ENCODE measurements around the gene SEPTIN6. TPM values are rescaled to one million over a fixed set of nuclear protein-coding genes. Genes with fewer than 3 reads are reported as not detected.

The SEPTIN6 gene
- total RNA-seq, 1 experiment from 2014 or later = 28.9 TPM

- no peak overlapping the region for H3K9ac ChIP-seq (ENCODE audit: low read length)
- no peaks in the 10 kb centered on the region for H3K79me2 ChIP-seq (ENCODE audit: low read length)
- CTCF ChIA-PET = no interaction called here
- POLR2A ChIA-PET (ENCODE audit: unreplicated experiment) = no interaction called here
- no peaks in the 10 kb centered on the region for H3K9me2 ChIP-seq (replicated peaks; ENCODE audit: low read length)
- no peak overlapping the region for H3K4me2 ChIP-seq (ENCODE audit: low read length)
- H3K27ac ChIP-seq (ENCODE audit: low read length) = no peak overlapping the region
- no peaks in the 10 kb centered on the region for H3K9me3 ChIP-seq (ENCODE audit: low read length)
- intact Hi-C loops (cut with micrococcal nuclease) = no loop called here
- TF ChIP-seq EZH2phosphoT487 (IDR thresholded peaks at IDR 0.05; ENCODE audit: borderline replicate concordance, low read length) = no peak
- TF ChIP-seq CTCF (conservative IDR thresholded peaks at IDR 0.05; ENCODE audit: low read depth, low read length) = no peak
- TF ChIP-seq EZH2 (IDR thresholded peaks at IDR 0.05; ENCODE audit: low read length, unreplicated experiment) = no peak
- no peak overlapping the region for H2AFZ ChIP-seq (ENCODE audit: low read length)
- no peak for DNase-seq
- ATAC-seq = no peak
- no peak overlapping the region for H3K4me3 ChIP-seq (ENCODE audit: low read length)
- no peaks in the 10 kb centered on the region for H3K36me3 ChIP-seq (ENCODE audit: low read depth, low read length)
- H3K27me3 ChIP-seq (ENCODE audit: low read length) = no peaks in the 10 kb centered on the region
- no TSS peak for BruUV-seq (replicated peaks)
- H3F3A ChIP-seq (ENCODE audit: low read length, unreplicated experiment) = no peaks in the 10 kb centered on the region
- H3K4me1 ChIP-seq (ENCODE audit: insufficient read depth, low read length) = no peaks in the 10 kb centered on the region
- H4K20me1 ChIP-seq (ENCODE audit: low read length) = no peaks in the 10 kb centered on the region
These were observed 43.3 kb upstream of the SEPTIN6 start for GRCh38 chrX:119736206-119736764.

- CTCF ChIA-PET = no interaction called here
- no peaks in the 10 kb centered on the region for H3K9me3 ChIP-seq (ENCODE audit: low read length)
- BruUV-seq (replicated peaks) = no TSS peak
- no peak overlapping the region for H3K4me3 ChIP-seq (ENCODE audit: low read length)
- TF ChIP-seq CTCF (conservative IDR thresholded peaks at IDR 0.05; ENCODE audit: low read depth, low read length) (no peak), EZH2phosphoT487 (IDR thresholded peaks at IDR 0.05; ENCODE audit: borderline replicate concordance, low read length) (no peak), EZH2 (IDR thresholded peaks at IDR 0.05; ENCODE audit: low read length, unreplicated experiment) (no peak)
- no peaks in the 10 kb centered on the region for H3K4me1 ChIP-seq (ENCODE audit: insufficient read depth, low read length)
- DNase-seq (no peak), ATAC-seq (no peak)
- H2AFZ ChIP-seq (ENCODE audit: low read length) = no peak overlapping the region
- H3F3A ChIP-seq (ENCODE audit: low read length, unreplicated experiment) = no peaks in the 10 kb centered on the region
- no peaks in the 10 kb centered on the region for H3K36me3 ChIP-seq (ENCODE audit: low read depth, low read length)
- H3K79me2 ChIP-seq (ENCODE audit: low read length) = no peaks in the 10 kb centered on the region
- intact Hi-C loops (cut with micrococcal nuclease) = no loop called here
- H3K4me2 ChIP-seq (ENCODE audit: low read length) = no peak overlapping the region
- no peaks in the 10 kb centered on the region for H3K27me3 ChIP-seq (ENCODE audit: low read length)
- no peak overlapping the region for H3K9ac ChIP-seq (ENCODE audit: low read length)
- H4K20me1 ChIP-seq (ENCODE audit: low read length) = no peaks in the 10 kb centered on the region
- no peaks in the 10 kb centered on the region for H3K9me2 ChIP-seq (replicated peaks; ENCODE audit: low read length)
- H3K27ac ChIP-seq (ENCODE audit: low read length) = no peak overlapping the region
- POLR2A ChIA-PET (ENCODE audit: unreplicated experiment) = no interaction called here
These were observed 42.5 kb upstream of the SEPTIN6 start for GRCh38 chrX:119735467-119735866.

DNA sequence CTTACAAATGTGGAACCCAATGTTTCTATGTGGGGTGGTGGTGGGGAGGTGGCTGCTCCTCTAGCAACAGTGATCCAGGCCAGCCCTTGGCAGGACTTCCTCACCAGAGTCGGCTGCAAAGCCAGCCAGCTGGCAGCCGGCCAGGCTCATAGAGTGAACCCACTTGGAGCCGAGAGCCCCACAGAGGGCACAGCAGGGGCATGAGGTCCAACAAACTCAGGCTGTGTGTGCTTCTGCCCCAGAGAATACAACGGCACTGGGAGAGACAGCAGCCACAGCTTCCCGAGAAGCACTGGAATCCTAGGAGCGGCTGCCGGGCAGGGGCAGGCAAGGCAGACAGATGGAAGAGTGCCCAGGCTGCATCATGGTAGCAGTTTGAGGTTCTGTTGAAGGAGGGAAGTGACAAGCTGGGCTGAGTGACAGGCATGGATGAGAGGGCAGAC lies 42.0 kb upstream of the SEPTIN6 start:
- H4K20me1 ChIP-seq (ENCODE audit: low read length) = no peaks in the 10 kb centered on the region
- DNase-seq (no peak), ATAC-seq (no peak)
- intact Hi-C loops (cut with micrococcal nuclease) = no loop called here
- no TSS peak for BruUV-seq (replicated peaks)
- CTCF ChIA-PET = no interaction called here
- no peak overlapping the region for H3K4me3 ChIP-seq (ENCODE audit: low read length)
- no peaks in the 10 kb centered on the region for H3K27me3 ChIP-seq (ENCODE audit: low read length)
- H3K4me1 ChIP-seq (ENCODE audit: insufficient read depth, low read length) = no peaks in the 10 kb centered on the region
- H3K4me2 ChIP-seq (ENCODE audit: low read length) = no peak overlapping the region
- no peaks in the 10 kb centered on the region for H3K79me2 ChIP-seq (ENCODE audit: low read length)
- POLR2A ChIA-PET (ENCODE audit: unreplicated experiment) = no interaction called here
- no peak overlapping the region for H3K27ac ChIP-seq (ENCODE audit: low read length)
- H3K9me3 ChIP-seq (ENCODE audit: low read length) = no peaks in the 10 kb centered on the region
- TF ChIP-seq EZH2 (IDR thresholded peaks at IDR 0.05; ENCODE audit: low read length, unreplicated experiment) = no peak
- TF ChIP-seq EZH2phosphoT487 (IDR thresholded peaks at IDR 0.05; ENCODE audit: borderline replicate concordance, low read length) = no peak
- TF ChIP-seq CTCF (conservative IDR thresholded peaks at IDR 0.05; ENCODE audit: low read depth, low read length) = no peak
- H3F3A ChIP-seq (ENCODE audit: low read length, unreplicated experiment) = no peaks in the 10 kb centered on the region
- no peak overlapping the region for H2AFZ ChIP-seq (ENCODE audit: low read length)
- no peaks in the 10 kb centered on the region for H3K36me3 ChIP-seq (ENCODE audit: low read depth, low read length)
- H3K9me2 ChIP-seq (replicated peaks; ENCODE audit: low read length) = no peaks in the 10 kb centered on the region
- no peak overlapping the region for H3K9ac ChIP-seq (ENCODE audit: low read length)

Data from PC-3 (cell line).